ENCODE measurements around the gene ANTKMT.
A peak's percentile ranks its signal among the peaks of the same experiment; 100 is the strongest.

ANTKMT gene

DNA sequence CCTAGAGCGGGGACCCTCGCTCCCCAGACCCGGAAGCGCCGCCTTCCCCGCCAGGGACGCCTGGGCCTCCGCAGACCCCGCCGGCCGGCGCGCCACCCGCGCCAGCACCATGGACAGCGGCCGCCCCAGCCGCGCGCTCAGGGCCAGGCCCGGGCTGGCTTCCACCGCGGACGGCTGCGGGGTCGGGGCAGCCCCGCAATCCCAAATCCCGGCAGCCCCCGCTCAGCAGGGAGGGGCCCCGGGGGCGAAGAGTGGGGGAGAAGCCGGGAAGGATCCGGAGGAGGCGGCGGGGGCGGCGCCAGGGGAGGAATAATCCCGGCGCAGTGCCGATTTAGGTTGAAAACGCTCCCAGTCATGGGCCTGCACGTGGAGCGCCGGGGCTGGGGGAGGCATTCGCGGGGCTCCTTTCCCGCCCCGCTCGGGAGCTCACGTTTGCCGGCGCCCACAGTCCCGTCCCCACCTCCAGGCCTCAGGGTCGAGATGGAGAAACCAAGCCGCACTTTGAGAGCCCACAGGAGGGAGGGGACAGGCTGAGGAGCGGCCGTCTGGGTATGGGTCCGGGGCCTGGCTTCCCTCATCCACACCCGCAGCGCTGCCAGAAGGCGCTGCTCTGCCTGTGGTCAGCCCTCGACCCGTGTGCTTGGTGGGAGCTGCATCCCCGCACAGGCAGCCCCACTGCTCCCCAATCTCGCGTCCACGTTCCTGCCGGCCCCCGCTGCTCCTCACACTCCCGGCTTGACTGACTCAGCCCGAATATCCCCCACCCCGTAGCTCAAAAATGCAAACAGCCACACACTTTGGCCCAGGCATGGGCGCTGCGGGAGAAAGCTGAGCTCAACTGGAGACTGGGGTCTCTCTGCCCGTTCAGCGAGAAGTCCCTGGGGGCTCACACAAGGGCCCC is 20.0 kb upstream of the ANTKMT start:
- no peak for DNase-seq (ENCODE audit: low read depth in 2 of 2)

GRCh38 chr16:702341-702740 is 18.6 kb upstream of the ANTKMT start:
- DNase-seq (ENCODE audit: low read depth in 2 of 2) = no peak

GRCh38 chr16:703406-703805 is 17.5 kb upstream of the ANTKMT start:
- DNase-seq (ENCODE audit: low read depth in 2 of 2) = no peak

DNA sequence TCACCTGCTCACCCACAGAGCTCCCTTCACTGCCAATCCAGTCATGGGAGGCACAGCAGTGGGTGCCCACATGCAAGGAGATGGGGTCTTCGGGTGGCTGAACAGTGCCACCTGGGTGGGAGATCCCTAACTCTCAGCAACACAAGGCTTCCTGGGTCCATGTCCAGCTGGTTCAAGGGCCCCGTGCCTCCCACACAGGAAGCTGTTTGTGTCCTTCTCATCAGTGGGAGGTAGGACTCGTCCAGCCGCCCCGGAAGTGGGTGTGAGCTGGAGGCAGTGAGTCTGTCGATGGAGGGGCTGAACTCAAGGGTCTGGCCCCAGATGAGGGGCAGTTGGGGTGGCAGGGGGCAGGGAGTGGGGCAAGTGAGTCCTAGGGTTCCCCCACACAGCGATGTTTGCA is 16.9 kb upstream of the ANTKMT start:
- DNase-seq (ENCODE audit: low read depth in 2 of 2) = no peak

- no peak for DNase-seq (ENCODE audit: low read depth in 2 of 2)
These were observed 16.2 kb upstream of the ANTKMT start for GRCh38 chr16:704552-705380.

DNA sequence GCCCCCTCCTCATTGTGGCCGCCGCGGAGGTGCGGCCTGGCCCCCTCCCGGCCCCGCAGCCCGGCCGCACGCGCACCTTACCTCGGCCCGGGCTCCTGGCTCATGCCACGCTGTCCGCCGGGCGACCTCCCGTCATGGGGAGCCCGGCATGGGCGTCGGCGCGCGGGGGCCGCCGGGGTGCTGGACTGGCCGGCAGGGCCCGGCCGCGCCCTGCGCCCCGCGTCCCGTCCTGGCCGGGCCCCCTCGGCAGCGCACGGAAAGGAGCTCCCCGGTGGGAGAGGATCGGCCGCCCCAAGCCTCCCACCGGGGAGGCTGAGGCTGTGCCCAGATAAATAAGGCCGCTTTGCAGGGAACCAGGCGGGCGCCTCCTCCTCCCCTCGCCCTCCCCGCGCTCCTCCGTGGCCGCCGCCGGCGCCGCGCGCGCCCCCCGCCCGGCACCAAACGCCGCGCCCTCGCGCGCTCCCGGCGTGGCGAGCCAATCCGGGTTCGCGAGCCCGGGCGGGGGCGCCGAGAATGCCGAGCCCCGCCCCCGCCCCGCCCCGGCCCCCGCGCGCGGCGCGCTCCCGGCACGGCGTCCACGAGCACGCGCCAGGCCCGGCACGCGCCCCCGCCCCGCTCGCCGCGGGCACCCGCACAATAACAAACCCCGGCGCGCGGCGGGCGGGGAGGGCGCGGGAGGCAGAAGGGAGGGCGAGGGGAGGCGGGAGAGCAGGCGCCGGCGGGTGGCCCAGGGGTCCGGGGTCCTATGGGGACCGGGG is 15.3 kb upstream of the ANTKMT start, which contains the start of gene FBXL16:
Gene FBXL16, minus strand, starts transcription at position 371 of the 758 bp plus-strand sequence. CDS start 8,396 bp downstream, outside the sequence.
- DNase-seq (ENCODE audit: low read depth in 2 of 2) = no peak

DNA sequence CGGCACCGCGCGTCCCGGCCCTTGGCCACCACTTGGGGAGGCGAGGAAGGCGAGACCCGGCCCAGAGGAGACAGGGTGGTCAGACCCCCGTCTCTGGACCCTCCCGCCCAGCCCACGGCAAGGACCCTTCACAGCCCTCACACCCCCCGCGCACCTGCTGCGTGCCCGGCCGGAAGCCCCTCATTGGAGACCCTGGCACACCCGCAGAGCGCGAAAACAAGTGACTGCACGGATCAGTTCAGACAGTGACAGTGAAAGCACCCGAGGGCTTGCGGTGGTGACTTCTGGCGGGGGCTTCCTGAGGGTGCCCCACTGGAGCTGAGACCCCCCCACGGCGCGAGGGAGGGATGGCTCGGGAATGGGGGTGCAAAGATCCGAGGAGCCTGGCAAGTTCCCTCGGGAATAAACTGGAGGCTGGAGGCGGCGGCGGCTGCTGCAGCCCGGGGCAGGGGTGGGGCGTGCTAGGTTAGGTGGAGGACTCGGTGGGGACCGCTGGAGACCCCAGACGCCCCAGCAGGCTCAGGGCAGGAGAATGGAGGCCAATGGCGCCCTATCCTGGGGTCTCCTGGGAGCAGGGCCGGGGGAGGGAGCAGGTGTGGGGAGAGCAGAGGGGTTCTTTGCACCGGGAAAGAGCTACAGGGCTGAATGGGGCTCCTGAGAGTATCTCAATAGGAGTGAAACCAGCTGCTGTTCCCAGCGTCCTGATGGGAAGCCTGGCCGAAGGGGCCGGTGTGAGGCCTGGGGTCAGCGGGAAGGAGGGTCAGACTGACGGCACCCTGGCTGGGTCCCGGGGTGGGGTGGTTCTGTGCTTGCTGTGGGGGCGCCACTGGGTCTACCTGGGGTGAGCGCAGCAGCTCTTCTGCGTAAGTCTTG is 14.5 kb upstream of the ANTKMT start:
- DNase-seq (ENCODE audit: low read depth in 2 of 2) = no peak

DNA sequence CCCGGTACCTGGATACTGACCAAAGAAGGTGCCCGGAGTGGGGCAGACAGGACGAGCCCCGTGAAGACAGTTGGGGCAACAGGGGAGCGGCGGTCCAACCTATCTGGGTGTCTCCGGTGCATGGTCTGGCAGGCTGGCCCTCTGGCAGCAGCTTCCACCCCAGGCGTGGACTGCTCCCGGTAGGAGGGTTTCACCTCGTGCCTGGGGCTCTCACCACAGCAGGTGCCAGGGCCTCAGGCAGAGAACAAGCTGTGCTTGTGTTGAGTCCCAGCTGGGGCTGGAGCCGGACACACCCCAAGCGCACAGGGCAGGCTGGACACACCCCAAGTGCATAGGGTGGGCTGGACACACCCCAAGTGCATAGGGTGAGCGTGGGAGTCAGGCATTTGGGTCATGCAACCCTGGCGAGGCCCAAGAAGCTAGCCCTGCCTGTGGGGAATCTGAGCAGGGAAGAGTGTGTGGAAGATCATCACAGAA is 13.8 kb upstream of the ANTKMT start:
- no peak for DNase-seq (ENCODE audit: low read depth in 2 of 2)

- DNase-seq (ENCODE audit: low read depth in 2 of 2) = no peak
These were observed 12.9 kb upstream of the ANTKMT start for GRCh38 chr16:708019-708418.

DNA sequence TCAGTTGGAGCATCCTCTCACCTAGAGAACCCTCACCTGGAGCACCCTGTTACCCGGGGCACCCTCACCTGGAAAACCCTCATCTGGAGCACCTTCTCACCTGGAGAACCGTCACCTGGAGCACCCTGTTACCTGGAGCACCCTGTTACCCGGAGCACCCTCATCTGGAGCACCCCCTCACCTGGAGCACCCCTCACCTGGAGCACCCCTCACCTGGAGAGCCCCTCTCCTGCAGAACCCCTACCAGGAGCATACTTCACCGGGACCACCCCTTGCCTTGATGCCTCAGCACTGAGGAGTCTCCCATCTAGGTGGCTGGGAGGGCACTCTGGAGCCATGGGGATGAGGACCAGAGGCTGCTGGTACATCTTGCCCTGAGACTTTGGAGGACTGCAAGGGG is 12.0 kb upstream of the ANTKMT start:
- DNase-seq (ENCODE audit: low read depth in 2 of 2) = no peak

DNA sequence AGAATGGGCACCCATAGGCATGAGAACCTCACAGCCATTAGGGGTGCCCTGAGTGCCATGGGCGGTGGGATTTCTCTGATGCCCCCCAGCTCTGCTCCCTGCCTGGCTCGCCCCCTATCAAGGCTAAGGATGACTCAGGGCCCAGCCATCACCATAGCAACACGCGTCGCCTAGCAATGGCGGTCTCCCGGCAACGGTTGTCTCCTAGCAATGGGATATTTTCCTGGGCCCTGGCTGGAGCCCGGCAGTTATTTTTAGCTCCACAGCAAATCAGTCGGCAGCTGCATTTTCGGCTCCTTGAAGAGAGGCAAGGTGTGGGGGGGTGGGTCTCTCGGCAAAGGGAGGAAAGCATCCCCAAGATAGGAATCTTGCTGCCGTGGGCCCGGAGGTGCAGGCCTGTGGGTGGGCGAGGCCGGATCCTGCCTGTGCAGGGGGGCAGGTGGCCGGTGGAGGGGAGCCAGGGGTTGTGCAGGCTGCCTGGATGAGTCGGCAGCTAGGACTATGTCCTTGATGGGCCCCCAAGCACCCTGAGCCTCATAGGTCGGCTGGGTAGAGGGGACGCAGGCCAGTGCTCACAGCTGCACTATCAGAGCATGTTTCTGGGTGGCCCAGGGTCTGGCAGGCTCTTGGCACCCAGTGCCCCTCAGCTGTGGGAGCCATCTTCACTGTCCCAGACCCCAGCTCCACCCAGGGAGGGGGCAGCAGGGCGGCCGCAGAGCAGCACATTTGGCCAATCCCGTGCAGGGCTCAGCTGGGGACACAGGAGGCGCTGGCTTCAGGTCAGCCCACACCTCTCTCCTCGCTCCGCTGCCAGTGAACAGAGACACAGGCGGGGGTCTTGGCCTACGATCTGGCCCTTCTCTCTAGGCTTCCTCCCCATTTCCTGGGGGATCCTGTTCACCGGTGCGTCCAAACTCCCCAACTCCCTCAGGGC is 11.1 kb upstream of the ANTKMT start:
- DNase-seq (ENCODE audit: low read depth in 2 of 2) = no peak

- DNase-seq (ENCODE audit: low read depth in 2 of 2) = no peak
These were observed 10.4 kb upstream of the ANTKMT start for GRCh38 chr16:710500-711075.

GRCh38 chr16:711084-711483 is 9.9 kb upstream of the ANTKMT start:
- no peak for DNase-seq (ENCODE audit: low read depth in 2 of 2)

GRCh38 chr16:711548-712320 is 9.2 kb upstream of the ANTKMT start:
- peak; percentile 72 to 78 for DNase-seq (ENCODE audit: low read depth in 2 of 2)

DNA sequence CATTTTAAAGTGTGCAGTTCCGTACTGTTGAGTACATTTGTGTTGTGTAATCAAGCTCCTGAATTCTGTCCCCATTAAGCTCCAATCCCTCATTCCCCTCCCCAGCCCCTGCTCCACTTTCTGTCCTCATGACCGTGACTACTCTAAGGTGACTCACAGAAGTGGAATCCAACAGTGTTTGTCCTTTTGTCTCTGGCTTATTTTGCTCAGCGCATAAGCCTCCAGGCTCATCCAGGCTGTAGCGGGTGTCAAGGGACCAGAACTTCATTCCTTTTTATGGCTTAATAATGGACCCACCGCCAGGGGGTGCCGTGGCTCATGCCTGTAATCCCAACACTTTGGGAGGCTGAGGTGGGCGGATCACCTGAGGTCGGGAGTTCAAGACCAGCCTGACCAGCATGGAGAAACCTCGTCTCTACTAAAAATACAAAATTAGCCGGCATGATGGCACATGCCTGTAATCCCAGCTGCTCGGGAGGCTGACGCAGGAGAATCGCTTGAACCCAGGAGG is 8.2 kb upstream of the ANTKMT start:
- DNase-seq (ENCODE audit: low read depth in 2 of 2) = peak in 1 of 2 donors; percentile 49

- no peak for DNase-seq (ENCODE audit: low read depth in 2 of 2)
These were observed 6.9 kb upstream of the ANTKMT start for GRCh38 chr16:714079-714478.

- DNase-seq (ENCODE audit: low read depth in 2 of 2) = peak; percentile 86 to 92
These were observed 6.1 kb upstream of the ANTKMT start, which contains the start of gene METRN for GRCh38 chr16:714558-715476. METRN (plus strand) TSS chr16:715118; CDS start chr16:715290, 172 bp downstream.

Measured in activated CD4-positive, alpha-beta T cell treated with anti-CD3 and anti-CD28 coated beads for 24 hours (primary cell).